Activated CD4-positive, alpha-beta memory T cell treated with anti-CD3 and anti-CD28 coated beads, Interleukin-2, amount 10 ng/mL, durations not matched to agents 7 days and 5 days (primary cell): ENCODE measurements around the gene ZDHHC19. TPM values are rescaled to one million over a fixed set of nuclear protein-coding genes. Genes with fewer than 3 reads are reported as not detected.
A peak's percentile ranks its signal among the peaks of the same experiment; 100 is the strongest.

Source experiments
- CTCF ChIA-PET: fragments of 350-600 bp; sonication (Branson Sonifier 250); formaldehyde crosslinking; loops from one replicate; lab custom pipeline; 2021; ENCODE audit warnings: antibody characterized with exemption, inconsistent platforms; lab: Charles Lee
- POLR2A ChIA-PET: fragments of 350-600 bp; sonication (Branson Sonifier 250); formaldehyde crosslinking; loops from one replicate; lab custom pipeline; 2021; ENCODE audit warnings: antibody characterized with exemption; lab: Charles Lee
- DNase-seq: peaks from one replicate; pipeline ENCODE4 v3.0.0-alpha.2; 2020
- H3K27ac Mint-ChIP-seq: one replicate; pipeline ENCODE4 v1.8.0; 2021; ENCODE audit warnings: mild to moderate bottlenecking, mixed read lengths
- H3K27me3 Mint-ChIP-seq: one replicate; pipeline ENCODE4 v1.8.0; 2021; ENCODE audit warnings: mixed read lengths
- H3K36me3 Mint-ChIP-seq: one replicate; pipeline ENCODE4 v1.8.0; 2021; ENCODE audit warnings: low read depth, mixed read lengths
- H3K4me1 Mint-ChIP-seq: one replicate; pipeline ENCODE4 v1.8.0; 2021; ENCODE audit warnings: mixed read lengths
- H3K4me3 Mint-ChIP-seq: one replicate; pipeline ENCODE4 v1.8.0; 2021; ENCODE audit warnings: mild to moderate bottlenecking, mixed read lengths
- H3K9me3 Mint-ChIP-seq: one replicate; pipeline ENCODE4 v1.8.0; 2021; ENCODE audit warnings: mixed read lengths
- total RNA-seq, 2 experiments: library from RNA; stranded (reverse); gene quantifications; one replicate each; pipeline ENCODE4 v1.2.3, GENCODE V29; 2021

The ZDHHC19 gene
- total RNA-seq, 2 experiments from 2014 or later: 0.63 TPM; not detected in 1

DNA sequence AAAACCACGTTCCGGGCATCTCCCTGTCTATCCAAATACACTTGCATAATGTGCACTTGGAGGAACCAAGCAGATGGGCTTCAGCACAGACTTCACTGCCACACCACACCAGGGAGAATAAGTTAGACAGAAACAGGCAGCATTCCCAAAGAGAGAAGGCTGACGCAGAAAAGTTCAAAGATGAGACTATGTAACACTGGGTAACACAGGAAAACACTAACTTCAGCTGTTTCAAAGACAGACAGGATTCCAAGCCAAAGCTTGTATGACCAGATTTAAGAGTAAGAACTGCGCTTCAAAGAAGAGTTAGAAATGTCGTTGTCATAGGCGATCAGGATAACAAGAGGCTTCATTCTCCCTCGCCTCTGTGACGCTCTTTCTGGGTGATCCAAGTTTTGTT lies 25.0 kb upstream of the ZDHHC19 start:
- CTCF ChIA-PET: interaction anchor here (0.6 kb wide), 1 partner anchor 160 kb away, joined by 3 read pairs; no protein-coding TSS in a partner anchor
- POLR2A ChIA-PET: no interaction called here
- Mint-ChIP-seq H3K4me3 (no peak overlapping the region), H3K27ac (no peak overlapping the region), H3K9me3 (no peaks in the 10 kb centered on the region), H3K4me1 (peaks cover 6% of the 10 kb centered on the region), H3K27me3 (no peaks in the 10 kb centered on the region), H3K36me3 (peaks cover 56% of the 10 kb centered on the region)
- no peak for DNase-seq

DNA sequence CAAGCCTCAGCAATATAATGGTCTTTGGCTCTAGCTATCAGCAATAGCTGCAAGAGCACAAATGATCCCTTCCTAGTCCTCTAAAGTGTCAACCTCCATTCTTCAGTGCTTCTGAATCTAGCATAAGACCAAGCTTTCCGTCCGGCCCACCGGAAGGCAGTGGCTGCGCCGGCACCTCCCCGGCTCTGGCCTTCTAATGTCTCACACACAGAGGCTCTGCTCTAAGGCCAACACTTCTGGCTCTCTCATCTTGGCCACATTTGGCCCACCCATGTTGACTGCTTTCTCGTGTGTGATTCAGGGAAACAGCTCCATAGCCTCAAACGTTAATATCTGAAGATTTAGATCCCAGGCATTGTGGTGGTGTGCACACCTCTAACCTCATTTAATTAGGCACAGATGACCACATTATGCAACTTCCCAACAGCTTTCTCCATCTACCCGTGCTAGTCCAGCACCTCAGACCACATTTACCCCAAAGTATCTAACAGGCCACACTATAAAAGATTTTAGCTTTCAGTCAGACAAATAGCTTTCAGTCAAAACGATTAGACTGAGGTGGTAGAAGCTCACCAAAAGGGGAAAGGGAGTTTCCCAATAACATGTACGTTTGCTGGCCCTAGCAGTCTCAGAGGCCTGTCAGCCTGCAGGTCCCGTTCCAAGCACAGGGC lies 24.4 kb upstream of the ZDHHC19 start:
- peaks cover 6% of the 10 kb centered on the region for H3K4me1 Mint-ChIP-seq
- peaks cover 53% of the 10 kb centered on the region for H3K36me3 Mint-ChIP-seq
- H3K9me3 Mint-ChIP-seq: no peaks in the 10 kb centered on the region
- CTCF ChIA-PET: interaction anchor here (0.6 to 1.1 kb wide), 4 partner anchors 14 to 161 kb away, joined by 3 to 6 read pairs (median 3); no protein-coding TSS in a partner anchor
- H3K27ac Mint-ChIP-seq: no peak overlapping the region
- no peak overlapping the region for H3K4me3 Mint-ChIP-seq
- no peaks in the 10 kb centered on the region for H3K27me3 Mint-ChIP-seq
- POLR2A ChIA-PET: no interaction called here
- no peak for DNase-seq

DNA sequence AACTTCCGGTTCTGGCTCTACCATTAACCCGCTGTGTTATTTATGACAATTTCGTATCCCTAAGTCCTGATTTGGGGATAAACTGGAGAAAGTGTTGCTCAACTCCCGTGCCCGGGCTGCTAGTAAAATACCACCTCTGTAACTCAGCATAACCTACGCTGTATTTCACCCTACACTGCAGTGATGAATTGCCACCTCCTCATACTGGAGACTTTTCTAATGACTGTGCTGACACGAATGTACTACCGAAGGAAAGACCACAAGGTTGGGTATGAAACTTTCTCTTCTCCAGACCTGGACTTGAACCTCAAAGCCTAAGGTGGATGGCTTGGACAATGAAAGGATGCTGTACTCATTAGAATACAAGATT lies 21.7 kb upstream of the ZDHHC19 start:
- CTCF ChIA-PET: no interaction called here
- Mint-ChIP-seq H3K27me3 (no peaks in the 10 kb centered on the region), H3K36me3 (peaks cover 33% of the 10 kb centered on the region), H3K4me3 (no peak overlapping the region), H3K9me3 (no peaks in the 10 kb centered on the region), H3K27ac (no peak overlapping the region), H3K4me1 (peaks cover 6% of the 10 kb centered on the region)
- DNase-seq: no peak
- POLR2A ChIA-PET: no interaction called here

DNA sequence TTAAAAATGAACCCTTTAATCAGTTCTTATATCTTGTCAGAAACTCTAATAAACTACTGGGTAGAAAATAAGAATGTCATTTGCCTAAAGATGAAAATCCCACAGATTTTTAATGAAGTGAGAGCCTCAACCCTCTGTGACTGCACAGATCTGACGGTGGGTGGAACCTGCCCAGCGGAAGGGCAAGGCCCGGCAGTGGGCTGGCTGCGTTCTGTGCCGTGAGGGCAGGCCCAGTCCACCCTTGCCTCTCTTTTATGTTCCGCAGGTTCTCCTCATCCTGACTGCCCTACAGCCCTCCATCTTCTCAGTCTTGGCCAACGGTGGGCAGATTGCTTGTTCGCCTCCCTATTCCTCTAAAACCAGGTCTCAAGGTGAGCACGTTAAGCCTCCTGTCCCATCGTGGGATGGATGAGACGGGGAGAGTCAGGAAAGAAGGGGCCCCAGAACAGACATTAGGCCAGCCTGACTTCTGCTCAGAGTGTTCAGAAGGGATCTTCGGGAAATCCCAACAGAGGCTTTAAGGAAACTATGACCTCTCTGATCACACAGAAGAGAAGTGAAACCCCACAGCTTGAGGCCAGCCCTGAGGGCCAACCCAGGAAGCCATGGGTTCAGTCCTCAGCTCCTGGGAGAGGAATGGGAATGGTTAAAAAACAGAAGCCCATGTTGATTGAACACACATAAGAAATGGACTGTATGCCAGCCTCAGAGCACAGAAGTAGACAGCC lies 21.1 kb upstream of the ZDHHC19 start:
- no peak for DNase-seq
- ChIA-PET POLR2A (no interaction called here), CTCF (no interaction called here)
- Mint-ChIP-seq H3K9me3 (no peaks in the 10 kb centered on the region), H3K4me3 (no peak overlapping the region), H3K27ac (no peak overlapping the region), H3K27me3 (no peaks in the 10 kb centered on the region), H3K36me3 (peaks cover 28% of the 10 kb centered on the region), H3K4me1 (peaks cover 5% of the 10 kb centered on the region)

DNA sequence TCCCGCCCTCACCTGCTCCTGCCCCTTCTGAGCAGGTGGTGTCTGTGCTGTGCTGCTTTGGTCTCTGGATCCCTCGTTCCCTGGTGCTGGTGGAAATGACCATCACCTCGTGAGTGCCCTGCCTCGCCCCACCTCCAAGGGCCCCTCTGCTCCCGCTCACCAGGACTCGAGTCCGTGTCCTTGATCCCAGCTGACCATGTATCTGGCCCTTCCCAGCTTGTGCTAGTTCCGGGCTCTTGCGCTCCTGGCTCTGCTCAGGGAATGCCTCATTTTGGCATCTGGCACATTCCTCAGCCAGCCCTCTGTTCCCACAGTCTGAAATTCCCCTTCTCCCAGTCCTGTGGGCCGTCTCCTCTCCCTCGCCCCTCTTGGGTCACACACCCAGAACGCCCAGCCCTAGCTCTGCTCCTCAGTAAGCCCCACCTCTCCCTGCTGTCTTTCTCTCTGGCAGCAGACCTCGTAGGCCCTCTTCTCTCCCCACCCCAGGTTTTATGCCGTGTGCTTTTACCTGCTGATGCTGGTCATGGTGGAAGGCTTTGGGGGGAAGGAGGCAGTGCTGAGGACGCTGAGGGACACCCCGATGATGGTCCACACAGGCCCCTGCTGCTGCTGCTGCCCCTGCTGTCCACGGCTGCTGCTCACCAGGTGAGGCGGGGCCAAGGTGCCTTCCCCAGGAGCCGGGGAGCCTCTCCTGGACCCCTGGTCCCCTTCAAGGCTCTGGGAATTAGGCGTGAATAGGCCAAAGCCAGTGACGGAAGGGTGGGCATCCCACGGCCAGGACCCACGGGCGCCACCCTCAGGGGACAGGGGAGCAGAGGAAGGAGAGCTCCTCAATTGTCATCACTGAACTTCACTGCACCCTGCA lies 16.7 kb upstream of the ZDHHC19 start:
- Mint-ChIP-seq H3K27ac (no peak overlapping the region), H3K36me3 (peaks cover 4% of the 10 kb centered on the region), H3K9me3 (no peaks in the 10 kb centered on the region), H3K4me1 (peaks cover 1% of the 10 kb centered on the region), H3K4me3 (no peak overlapping the region), H3K27me3 (no peaks in the 10 kb centered on the region)
- POLR2A ChIA-PET: no interaction called here
- DNase-seq: no peak
- CTCF ChIA-PET: no interaction called here

DNA sequence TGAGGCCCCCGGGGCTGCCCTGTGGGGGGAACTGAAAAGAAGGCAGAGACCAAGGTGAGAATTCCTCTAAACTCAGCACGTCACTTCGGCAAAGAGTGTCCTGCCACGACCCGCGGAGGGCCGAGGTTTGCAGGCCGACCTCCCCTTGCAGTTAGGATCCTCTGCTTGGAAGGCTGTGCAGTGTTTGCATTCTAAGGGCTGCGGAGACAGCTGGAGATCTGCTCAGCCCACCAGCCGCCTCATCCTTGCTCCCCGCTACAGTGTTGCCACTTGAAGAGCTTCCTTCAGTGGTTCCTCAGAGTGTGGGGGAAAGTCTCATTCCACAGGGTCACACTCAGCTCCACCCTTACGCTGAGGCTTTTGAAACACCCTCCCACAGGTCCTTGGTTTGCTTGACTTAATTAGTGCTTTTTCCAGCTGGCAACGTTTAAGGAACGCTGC lies 15.9 kb upstream of the ZDHHC19 start:
- Mint-ChIP-seq H3K27ac (no peak overlapping the region), H3K4me3 (no peak overlapping the region), H3K27me3 (no peaks in the 10 kb centered on the region), H3K9me3 (no peaks in the 10 kb centered on the region), H3K36me3 (peaks cover 3% of the 10 kb centered on the region), H3K4me1 (no peaks in the 10 kb centered on the region)
- ChIA-PET POLR2A (no interaction called here), CTCF (no interaction called here)
- no peak for DNase-seq

DNA sequence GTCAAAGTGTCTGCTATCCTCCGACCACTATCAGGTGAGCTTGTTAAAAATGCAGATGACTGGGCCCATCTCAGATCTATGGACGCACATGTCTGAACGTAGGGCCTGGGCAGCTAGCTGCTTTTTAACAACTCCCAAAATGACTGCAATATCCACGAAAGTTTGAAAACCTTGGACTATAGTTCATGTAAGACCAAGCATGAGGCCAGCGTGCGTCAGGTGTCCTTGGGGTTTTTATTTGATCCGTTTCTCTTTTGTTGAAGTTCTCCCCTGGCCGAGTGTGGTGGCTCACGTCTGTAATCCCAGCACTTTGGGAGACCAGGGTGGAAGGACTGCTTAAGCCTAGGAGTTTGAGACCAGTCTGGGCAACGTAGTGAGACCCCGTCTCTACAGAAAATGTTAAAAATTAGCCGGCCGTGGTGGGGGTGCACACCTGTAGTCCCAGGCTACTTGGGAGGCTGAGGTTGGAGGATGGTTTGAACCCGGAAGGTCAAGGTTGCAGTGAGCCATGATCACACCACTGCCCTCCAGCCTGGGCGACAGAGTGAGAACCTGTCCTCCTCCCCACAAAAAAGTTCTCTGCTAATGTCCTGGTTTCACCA lies 14.7 kb upstream of the ZDHHC19 start:
- DNase-seq: no peak
- Mint-ChIP-seq H3K27me3 (no peaks in the 10 kb centered on the region), H3K36me3 (no peaks in the 10 kb centered on the region), H3K4me3 (no peak overlapping the region), H3K27ac (no peak overlapping the region), H3K9me3 (no peaks in the 10 kb centered on the region), H3K4me1 (no peaks in the 10 kb centered on the region)
- ChIA-PET POLR2A (no interaction called here), CTCF (no interaction called here)

DNA sequence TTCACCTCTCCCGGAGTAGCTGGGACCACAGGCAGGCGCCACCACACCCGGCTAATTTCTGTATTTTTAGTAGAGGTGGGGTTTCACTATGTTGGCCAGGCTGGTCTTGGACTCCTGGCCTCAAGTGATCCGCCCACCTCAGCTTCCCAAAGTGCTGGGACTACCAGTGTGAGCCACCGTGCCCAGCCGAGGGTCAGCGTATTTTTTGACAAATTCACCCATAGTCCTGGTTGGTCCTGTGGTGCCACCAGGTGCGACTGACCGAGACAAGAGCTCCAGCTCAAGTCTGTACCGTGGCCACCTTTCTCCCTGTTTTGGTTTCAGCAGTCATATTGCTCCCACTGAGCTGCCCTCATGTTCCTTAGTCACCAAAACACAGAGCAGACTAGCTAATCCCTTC lies 13.9 kb upstream of the ZDHHC19 start:
- Mint-ChIP-seq H3K4me3 (no peak overlapping the region), H3K27me3 (no peaks in the 10 kb centered on the region), H3K9me3 (no peaks in the 10 kb centered on the region), H3K4me1 (peaks cover under 1% of the 10 kb centered on the region), H3K36me3 (no peaks in the 10 kb centered on the region), H3K27ac (no peak overlapping the region)
- CTCF ChIA-PET: no interaction called here
- no peak for DNase-seq
- POLR2A ChIA-PET: no interaction called here

DNA sequence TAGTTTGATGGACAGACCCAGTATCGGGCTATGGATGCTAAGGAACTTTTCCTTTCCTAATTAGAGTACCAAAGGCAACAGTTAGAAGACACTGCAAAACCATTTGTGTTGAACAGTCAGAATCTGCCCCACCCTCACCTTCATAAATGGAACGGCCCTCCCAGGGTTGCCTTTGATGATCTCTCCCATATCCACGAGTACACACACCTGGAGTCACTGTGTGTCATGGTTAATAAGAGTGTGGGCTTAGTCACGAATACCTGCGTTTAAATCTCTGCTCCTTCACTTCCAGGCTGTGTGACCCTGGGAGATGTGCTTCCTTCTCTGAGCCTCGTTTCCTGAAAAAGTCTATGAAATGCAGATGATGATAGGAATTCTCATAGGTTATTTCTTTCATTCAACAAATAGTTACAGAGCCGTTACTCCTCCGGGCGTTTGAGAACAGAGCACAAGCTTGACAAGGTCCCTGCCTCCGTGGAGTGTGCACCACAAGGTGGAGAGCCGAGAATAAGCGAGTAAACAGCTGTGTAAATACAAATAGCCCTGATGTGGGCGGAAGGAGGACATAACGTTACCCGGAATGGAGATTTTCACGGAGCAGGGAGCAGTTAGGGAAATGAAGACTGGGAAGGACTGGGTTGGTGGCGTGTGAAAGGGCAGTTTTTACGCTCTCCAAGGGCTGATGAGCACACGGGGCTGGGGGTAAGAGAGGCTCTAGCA lies 11.8 kb upstream of the ZDHHC19 start:
- H3K36me3 Mint-ChIP-seq: no peaks in the 10 kb centered on the region
- POLR2A ChIA-PET: no interaction called here
- DNase-seq: no peak
- CTCF ChIA-PET: no interaction called here
- peaks cover 19% of the 10 kb centered on the region for H3K4me1 Mint-ChIP-seq
- H3K27me3 Mint-ChIP-seq: no peaks in the 10 kb centered on the region
- H3K27ac Mint-ChIP-seq: no peak overlapping the region
- H3K9me3 Mint-ChIP-seq: no peaks in the 10 kb centered on the region
- H3K4me3 Mint-ChIP-seq: no peak overlapping the region

DNA sequence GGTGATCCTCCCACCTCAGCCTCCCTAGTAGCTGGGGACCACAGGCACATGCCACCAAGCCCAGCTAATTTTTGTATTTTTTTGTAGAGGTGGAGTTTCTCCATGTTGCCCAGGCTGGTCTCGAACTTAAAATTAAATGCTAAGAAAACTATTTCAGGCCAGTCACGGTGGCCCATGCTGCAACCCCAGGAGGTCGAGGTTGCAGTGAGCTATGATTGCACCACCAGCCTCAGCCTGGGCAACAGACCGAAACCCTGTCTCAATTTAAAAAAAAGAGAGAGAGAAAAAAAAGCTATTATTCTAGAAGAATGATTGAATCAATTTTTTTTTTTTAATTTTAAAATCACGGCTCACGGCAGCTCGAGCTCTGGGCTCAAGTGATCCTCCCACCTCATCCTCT lies 9.8 kb upstream of the ZDHHC19 start:
- Mint-ChIP-seq H3K4me1 (peaks cover 23% of the 10 kb centered on the region), H3K4me3 (no peak overlapping the region), H3K27me3 (no peaks in the 10 kb centered on the region), H3K27ac (no peak overlapping the region), H3K9me3 (no peaks in the 10 kb centered on the region), H3K36me3 (no peaks in the 10 kb centered on the region)
- POLR2A ChIA-PET: interaction anchor here (0.7 to 1.3 kb wide), 2 partner anchors 25 to 97 kb away, joined by 3 to 5 read pairs; partner anchors contain the start of gene DYNLT2B
- no peak for DNase-seq
- CTCF ChIA-PET: interaction anchor here (0.8 kb wide), 1 partner anchor 14 kb away, joined by 3 read pairs; no protein-coding TSS in a partner anchor

DNA sequence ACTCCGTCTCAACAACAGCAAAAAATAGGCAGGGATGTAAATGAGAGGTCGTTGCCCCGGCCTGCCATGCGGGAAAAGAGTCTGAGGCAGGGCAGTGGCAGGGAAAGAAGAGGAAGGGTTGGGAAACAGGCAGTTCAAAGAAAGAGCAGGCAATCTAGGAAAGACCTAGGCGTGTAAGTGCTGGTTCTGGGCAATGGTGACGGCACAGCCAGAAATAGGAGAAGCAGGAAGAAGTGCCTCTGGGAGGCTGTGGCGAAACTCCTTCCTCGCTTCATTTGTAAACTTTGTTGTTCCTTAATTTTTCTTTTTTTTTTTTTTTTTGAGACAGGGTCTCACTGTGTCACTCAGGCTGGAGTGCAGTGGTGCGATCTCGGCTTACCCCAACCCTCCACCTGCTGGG lies 9.4 kb upstream of the ZDHHC19 start:
- no peaks in the 10 kb centered on the region for H3K27me3 Mint-ChIP-seq
- ChIA-PET CTCF (interaction anchor here (0.8 kb wide), 1 partner anchor 14 kb away, joined by 3 read pairs; no protein-coding TSS in a partner anchor), POLR2A (interaction anchor here (0.7 to 1.3 kb wide), 2 partner anchors 25 to 98 kb away, joined by 3 to 5 read pairs; partner anchors contain the start of gene DYNLT2B)
- no peak overlapping the region for H3K27ac Mint-ChIP-seq
- no peak overlapping the region for H3K4me3 Mint-ChIP-seq
- H3K9me3 Mint-ChIP-seq: no peaks in the 10 kb centered on the region
- no peaks in the 10 kb centered on the region for H3K36me3 Mint-ChIP-seq
- no peak for DNase-seq
- peaks cover 23% of the 10 kb centered on the region for H3K4me1 Mint-ChIP-seq

DNA sequence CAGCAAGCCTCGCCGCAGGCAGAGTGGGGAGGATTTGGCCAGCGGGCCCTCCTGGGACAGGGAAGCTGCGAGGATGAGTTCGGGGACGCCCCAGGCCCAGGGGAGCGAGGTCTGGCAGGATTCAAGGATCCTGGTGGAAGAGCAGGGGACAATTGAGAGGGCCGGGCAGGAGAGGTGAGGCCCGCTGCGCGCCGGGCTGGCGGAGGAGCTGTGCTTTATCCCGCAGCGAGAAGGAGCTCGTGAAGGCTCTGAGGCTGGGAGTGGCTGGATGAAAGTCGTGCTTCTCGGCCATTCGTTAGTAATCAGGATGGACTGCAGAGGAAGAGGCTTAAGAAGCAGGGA lies 8.7 kb upstream of the ZDHHC19 start:
- DNase-seq: no peak
- Mint-ChIP-seq H3K27me3 (no peaks in the 10 kb centered on the region), H3K4me3 (peak overlapping the region; percentile 65), H3K36me3 (no peaks in the 10 kb centered on the region), H3K4me1 (peaks cover 23% of the 10 kb centered on the region), H3K9me3 (no peaks in the 10 kb centered on the region), H3K27ac (no peak overlapping the region)
- ChIA-PET POLR2A (interaction anchor here (0.7 to 1.9 kb wide), 2 partner anchors 98 to 313 kb away, joined by 3 to 7 read pairs; partner anchors contain the start of gene DYNLT2B), CTCF (no interaction called here)
